WTC11 (cell line): ENCODE results near the gene HOXA9. TPM values are rescaled to one million over a fixed set of nuclear protein-coding genes. Genes with fewer than 3 reads are reported as not detected.

Source experiments
- ATAC-seq: fragments of 200-7000 bp; cut with Tn5 transposase; 2 replicates; pipeline ENCODE4 v1.10.0; 2021; ENCODE audit warnings: mild to moderate bottlenecking, moderate library complexity
- CTCF ChIA-PET: fragments of 300-600 bp; sonication (Branson Sonifier 250); formaldehyde crosslinking; loops from one replicate; lab custom pipeline; 2021; ENCODE audit warnings: antibody characterized with exemption; lab: Charles Lee
- POLR2A ChIA-PET: fragments of 350-600 bp; sonication (Branson Sonifier 250); formaldehyde crosslinking; loops from one replicate; lab custom pipeline; 2021; ENCODE audit warnings: antibody characterized with exemption; lab: Charles Lee
- DNase-seq: peaks from one replicate; pipeline ENCODE4 v3.0.0; 2021; ENCODE audit warnings: low spot score
- H3K27ac Mint-ChIP-seq: 2 replicates; pipeline ENCODE4 v1.8.0; 2021; ENCODE audit warnings: mixed read lengths
- H3K27me3 Mint-ChIP-seq: 2 replicates; pipeline ENCODE4 v1.8.0; 2021; ENCODE audit warnings: low read depth, mild to moderate bottlenecking, moderate library complexity, mixed read lengths
- H3K36me3 Mint-ChIP-seq: 2 replicates; pipeline ENCODE4 v1.8.0; 2021; ENCODE audit warnings: mixed read lengths
- H3K4me1 Mint-ChIP-seq: 2 replicates; pipeline ENCODE4 v1.8.0; 2022; ENCODE audit warnings: mixed read lengths
- H3K4me3 Mint-ChIP-seq: 2 replicates; pipeline ENCODE4 v1.8.0; 2021; ENCODE audit warnings: mild to moderate bottlenecking, moderate library complexity, mixed read lengths
- H3K9me3 Mint-ChIP-seq: 2 replicates; pipeline ENCODE4 v1.8.0; 2021; ENCODE audit warnings: mixed read lengths
- CREB1 ChIP-seq: sonication (generic); formaldehyde crosslinking; IDR thresholded peaks from 2 replicates; pipeline ENCODE4 v1.8.0; 2023; ENCODE audit warnings: mild to moderate bottlenecking, missing genetic modification reagents
- FOXJ3 ChIP-seq: sonication (generic); formaldehyde crosslinking; IDR thresholded peaks from 2 replicates; pipeline ENCODE4 v1.9.0; 2021; ENCODE audit warnings: missing genetic modification reagents, mild to moderate bottlenecking, borderline replicate concordance
- GABPB1 ChIP-seq: sonication (generic); formaldehyde crosslinking; IDR thresholded peaks from 2 replicates; pipeline ENCODE4 v1.8.1; 2023; ENCODE audit warnings: mild to moderate bottlenecking, missing genetic modification reagents
- JAZF1 ChIP-seq: fragments of 250-450 bp; sonication (Bioruptor Pico); IDR thresholded peaks from 2 replicates; pipeline ENCODE4 v1.9.0; 2021; ENCODE audit warnings: moderate library complexity, mild to moderate bottlenecking, inconsistent platforms
- KAT7 ChIP-seq: sonication (generic); formaldehyde crosslinking; IDR thresholded peaks from 2 replicates; pipeline ENCODE4 v1.8.1; 2023; ENCODE audit warnings: missing genetic modification reagents, mild to moderate bottlenecking, borderline replicate concordance
- SMAD3 ChIP-seq: sonication (generic); formaldehyde crosslinking; IDR thresholded peaks from 2 replicates; pipeline ENCODE4 v1.8.0; 2022; ENCODE audit warnings: missing genetic modification reagents, mild to moderate bottlenecking, borderline replicate concordance
- SMAD4 ChIP-seq: sonication (generic); formaldehyde crosslinking; IDR thresholded peaks from 2 replicates; pipeline ENCODE4 v1.8.0; 2022; ENCODE audit warnings: mild to moderate bottlenecking, missing genetic modification reagents
- SOX15 ChIP-seq: fragments of 250-450 bp; sonication (Bioruptor Pico); IDR thresholded peaks from 2 replicates; pipeline ENCODE4 v1.9.0; 2021; ENCODE audit warnings: mild to moderate bottlenecking
- TEAD4 ChIP-seq: sonication (generic); formaldehyde crosslinking; IDR thresholded peaks from 2 replicates; pipeline ENCODE4 v1.8.0; 2022; ENCODE audit warnings: mild to moderate bottlenecking, missing genetic modification reagents
- ZNF138 ChIP-seq: sonication (generic); formaldehyde crosslinking; conservative IDR thresholded peaks from 2 replicates; pipeline ENCODE4 v1.8.1; 2022; ENCODE audit warnings: mild to moderate bottlenecking, moderate library complexity, missing genetic modification reagents
- ZNF416 ChIP-seq: fragments of 250-450 bp; sonication (Bioruptor Pico); IDR thresholded peaks from 2 replicates; pipeline ENCODE4 v1.9.0; 2021; ENCODE audit warnings: mild to moderate bottlenecking, inconsistent platforms
- total RNA-seq: library from RNA; stranded (reverse); gene quantifications from 3 replicates; pipeline ENCODE4 v1.2.3, GENCODE V29; 2021
- TF ChIP-seq, protein P1 (sequence below): sonication (generic); formaldehyde crosslinking; IDR thresholded peaks from 2 replicates; pipeline ENCODE4 v1.8.1; 2023; ENCODE audit warnings: mild to moderate bottlenecking, missing genetic modification reagents
- TF ChIP-seq, protein P2 (sequence below): sonication (generic); formaldehyde crosslinking; conservative IDR thresholded peaks from 2 replicates; pipeline ENCODE4 v1.8.1; 2023; ENCODE audit warnings: mild to moderate bottlenecking, low read depth, missing genetic modification reagents, moderate library complexity
- TF ChIP-seq, protein P3 (sequence below): sonication (generic); formaldehyde crosslinking; IDR thresholded peaks from 2 replicates; pipeline ENCODE4 v1.8.1; 2023; ENCODE audit warnings: mild to moderate bottlenecking, missing genetic modification reagents, borderline replicate concordance
- TF ChIP-seq, protein P4 (sequence below): fragments of 250-450 bp; sonication (Bioruptor Pico); IDR thresholded peaks from 2 replicates; pipeline ENCODE4 v1.9.0; 2021; ENCODE audit warnings: moderate library complexity, mild to moderate bottlenecking, inconsistent platforms, borderline replicate concordance
- TF ChIP-seq, protein P5 (sequence below): sonication (generic); formaldehyde crosslinking; IDR thresholded peaks from 2 replicates; pipeline ENCODE4 v1.8.0; 2022; ENCODE audit warnings: mild to moderate bottlenecking, missing genetic modification reagents

HOXA9 gene
- total RNA-seq, 1 experiment from 2014 or later = not detected

DNA sequence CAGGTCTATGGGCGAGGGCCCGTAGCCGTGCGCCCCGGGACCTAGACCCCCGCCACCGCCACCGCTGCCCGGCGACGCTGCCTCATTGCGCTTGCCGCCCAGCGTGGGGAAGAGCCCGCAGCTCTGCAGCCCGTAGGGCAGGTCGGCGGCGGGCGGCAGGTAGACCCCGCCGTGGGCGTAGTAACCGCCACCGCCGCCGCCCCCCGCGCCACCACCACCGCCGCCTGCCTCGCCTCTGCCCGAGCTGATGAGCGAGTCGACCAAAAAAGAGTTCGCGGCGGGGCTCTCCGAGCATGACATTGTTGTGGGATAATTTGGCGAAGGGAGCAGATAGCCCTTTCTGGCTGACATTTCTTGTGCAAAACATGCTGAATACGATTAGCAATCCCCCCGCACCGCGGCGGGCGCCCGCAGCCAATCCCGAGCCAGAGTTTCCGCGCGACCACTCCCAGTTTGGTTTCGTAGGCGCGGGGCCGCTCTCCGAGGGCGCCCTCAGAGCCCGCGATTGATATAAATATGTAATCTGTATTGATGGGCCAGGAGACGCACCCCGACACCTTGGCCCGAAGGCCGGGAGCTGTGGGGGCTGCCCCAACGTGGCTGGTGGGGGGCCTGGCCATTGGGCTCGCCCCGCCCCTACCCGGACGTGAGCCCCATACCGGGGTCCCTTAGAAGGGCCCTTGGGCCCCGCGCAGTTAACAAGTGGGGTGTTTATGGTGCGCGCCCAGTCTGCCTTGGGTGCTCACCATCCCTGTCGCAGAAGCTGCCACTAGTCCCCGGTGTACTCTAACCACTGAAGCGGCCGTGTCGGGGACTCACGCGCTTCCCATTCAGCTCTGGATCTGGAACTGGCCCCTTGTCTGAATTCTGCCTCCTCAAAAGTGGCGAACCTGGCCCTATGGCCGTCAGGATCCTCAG is 8.9 kb upstream of the HOXA9 start, which contains the start of gene HOXA10:
Gene HOXA10 (minus strand): TSS at position 365 of the 918 bp plus-strand sequence. CDS start 14 bp downstream, at position 351.
- 0 out of 2 replicates have a peak, but pooled peaks cover 2% of the 10 kb centered on the region for H3K36me3 Mint-ChIP-seq
- H3K4me3 Mint-ChIP-seq = peak within 1 kb of the TSS; percentile 50; the same call in 1 of the 2 replicates
- POLR2A ChIA-PET = no interaction called here
- no peak for ATAC-seq
- CTCF ChIA-PET = interaction anchor here (1.0 to 1.6 kb wide), 4 partner anchors 13 to 76 kb away, joined by 3 to 5 read pairs (median 4); no protein-coding TSS in a partner anchor
- peaks cover 20% of the 10 kb centered on the region for H3K4me1 Mint-ChIP-seq
- peaks cover 99% of the 10 kb centered on the region for H3K27me3 Mint-ChIP-seq
- no peak within 1 kb of the TSS for H3K27ac Mint-ChIP-seq
- no peak for DNase-seq
- TF ChIP-seq, protein P1, sequence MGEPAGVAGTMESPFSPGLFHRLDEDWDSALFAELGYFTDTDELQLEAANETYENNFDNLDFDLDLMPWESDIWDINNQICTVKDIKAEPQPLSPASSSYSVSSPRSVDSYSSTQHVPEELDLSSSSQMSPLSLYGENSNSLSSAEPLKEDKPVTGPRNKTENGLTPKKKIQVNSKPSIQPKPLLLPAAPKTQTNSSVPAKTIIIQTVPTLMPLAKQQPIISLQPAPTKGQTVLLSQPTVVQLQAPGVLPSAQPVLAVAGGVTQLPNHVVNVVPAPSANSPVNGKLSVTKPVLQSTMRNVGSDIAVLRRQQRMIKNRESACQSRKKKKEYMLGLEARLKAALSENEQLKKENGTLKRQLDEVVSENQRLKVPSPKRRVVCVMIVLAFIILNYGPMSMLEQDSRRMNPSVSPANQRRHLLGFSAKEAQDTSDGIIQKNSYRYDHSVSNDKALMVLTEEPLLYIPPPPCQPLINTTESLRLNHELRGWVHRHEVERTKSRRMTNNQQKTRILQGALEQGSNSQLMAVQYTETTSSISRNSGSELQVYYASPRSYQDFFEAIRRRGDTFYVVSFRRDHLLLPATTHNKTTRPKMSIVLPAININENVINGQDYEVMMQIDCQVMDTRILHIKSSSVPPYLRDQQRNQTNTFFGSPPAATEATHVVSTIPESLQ (CRISPR knock-in tag) = no peak
- TF ChIP-seq JAZF1 (CRISPR knock-in tag) = no peak
- H3K9me3 Mint-ChIP-seq = no peaks in the 10 kb centered on the region

DNA sequence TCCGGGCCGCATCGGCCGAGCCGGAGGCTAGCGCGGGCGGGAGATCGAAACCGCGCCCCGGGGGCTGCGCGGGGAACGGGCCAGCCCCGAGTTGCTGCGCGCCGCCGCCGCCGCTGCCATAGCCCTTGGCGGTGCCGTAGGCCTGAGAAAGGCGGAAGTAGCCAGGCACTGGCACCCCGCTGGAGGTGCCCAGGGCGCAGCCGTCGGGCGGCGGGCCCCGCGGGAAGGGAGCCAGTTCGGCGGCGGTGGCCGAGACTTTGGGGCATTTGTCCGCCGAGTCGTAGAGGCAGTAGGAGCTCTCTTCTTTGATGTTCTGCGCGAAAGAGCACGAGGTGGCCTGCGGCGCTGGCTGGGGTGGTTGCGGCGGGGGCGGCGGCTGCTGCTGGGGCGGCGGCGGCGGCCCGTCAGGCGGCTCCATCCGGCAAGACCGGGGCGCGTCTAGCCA is 8.2 kb upstream of the HOXA9 start:
- Mint-ChIP-seq H3K9me3 (no peaks in the 10 kb centered on the region), H3K27ac (no peak overlapping the region), H3K36me3 (0 out of 2 replicates have a peak, but pooled peaks cover 2% of the 10 kb centered on the region), H3K4me1 (peaks cover 21% of the 10 kb centered on the region), H3K4me3 (no peak overlapping the region), H3K27me3 (peaks cover 99% of the 10 kb centered on the region)
- TF ChIP-seq, protein P2, sequence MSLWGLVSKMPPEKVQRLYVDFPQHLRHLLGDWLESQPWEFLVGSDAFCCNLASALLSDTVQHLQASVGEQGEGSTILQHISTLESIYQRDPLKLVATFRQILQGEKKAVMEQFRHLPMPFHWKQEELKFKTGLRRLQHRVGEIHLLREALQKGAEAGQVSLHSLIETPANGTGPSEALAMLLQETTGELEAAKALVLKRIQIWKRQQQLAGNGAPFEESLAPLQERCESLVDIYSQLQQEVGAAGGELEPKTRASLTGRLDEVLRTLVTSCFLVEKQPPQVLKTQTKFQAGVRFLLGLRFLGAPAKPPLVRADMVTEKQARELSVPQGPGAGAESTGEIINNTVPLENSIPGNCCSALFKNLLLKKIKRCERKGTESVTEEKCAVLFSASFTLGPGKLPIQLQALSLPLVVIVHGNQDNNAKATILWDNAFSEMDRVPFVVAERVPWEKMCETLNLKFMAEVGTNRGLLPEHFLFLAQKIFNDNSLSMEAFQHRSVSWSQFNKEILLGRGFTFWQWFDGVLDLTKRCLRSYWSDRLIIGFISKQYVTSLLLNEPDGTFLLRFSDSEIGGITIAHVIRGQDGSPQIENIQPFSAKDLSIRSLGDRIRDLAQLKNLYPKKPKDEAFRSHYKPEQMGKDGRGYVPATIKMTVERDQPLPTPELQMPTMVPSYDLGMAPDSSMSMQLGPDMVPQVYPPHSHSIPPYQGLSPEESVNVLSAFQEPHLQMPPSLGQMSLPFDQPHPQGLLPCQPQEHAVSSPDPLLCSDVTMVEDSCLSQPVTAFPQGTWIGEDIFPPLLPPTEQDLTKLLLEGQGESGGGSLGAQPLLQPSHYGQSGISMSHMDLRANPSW = 0 out of 2 replicates have a peak, but pooled peaks have one; percentile 48
- TF ChIP-seq GABPB1 (CRISPR knock-in tag) = no peak
- ChIA-PET POLR2A (no interaction called here), CTCF (interaction anchor here (0.9 to 1.4 kb wide), 3 partner anchors 12 to 23 kb away, joined by 3 to 5 read pairs (median 4); no protein-coding TSS in a partner anchor)
- ATAC-seq (no peak), DNase-seq (no peak)

DNA sequence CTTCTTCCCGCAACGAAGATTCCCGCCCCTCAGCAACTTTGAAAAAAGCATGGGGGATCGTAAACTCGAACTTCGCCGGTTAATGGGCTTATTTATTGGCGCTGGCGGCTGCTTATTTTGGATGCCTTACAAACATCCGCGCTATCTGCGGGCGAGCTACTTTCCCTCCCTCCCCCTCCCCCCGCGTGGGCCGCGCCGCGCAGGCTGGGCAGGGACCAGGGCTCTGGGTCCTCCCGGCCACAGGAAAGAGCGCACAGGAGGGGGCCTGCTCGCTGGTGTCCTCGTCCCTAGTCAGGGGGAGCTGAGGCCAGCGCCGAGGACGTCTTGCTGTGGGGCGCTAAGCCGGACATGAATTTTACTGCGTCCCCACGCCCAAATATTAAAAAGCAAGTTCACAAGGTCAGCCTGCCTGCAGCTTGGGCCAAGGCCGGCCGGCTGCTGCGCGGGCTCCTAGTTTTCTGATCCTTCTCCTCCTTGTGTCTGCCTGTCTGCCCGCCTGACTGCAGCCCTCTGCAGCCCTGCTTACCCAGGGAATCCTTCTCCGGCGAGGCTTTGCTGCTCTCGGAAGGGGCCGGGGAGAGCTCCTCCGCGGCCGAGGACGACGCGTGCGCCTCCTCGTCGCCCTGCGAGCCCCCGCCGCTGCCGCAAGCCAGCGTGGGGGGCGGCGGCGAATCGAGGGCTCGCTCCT is 7.6 kb upstream of the HOXA9 start:
- H3K4me1 Mint-ChIP-seq = peaks cover 23% of the 10 kb centered on the region
- POLR2A ChIA-PET = no interaction called here
- no peak overlapping the region for H3K27ac Mint-ChIP-seq
- no peak for ATAC-seq
- no peak overlapping the region for H3K4me3 Mint-ChIP-seq
- H3K9me3 Mint-ChIP-seq = no peaks in the 10 kb centered on the region
- H3K36me3 Mint-ChIP-seq = 0 out of 2 replicates have a peak, but pooled peaks cover 2% of the 10 kb centered on the region
- CTCF ChIA-PET = interaction anchor here (0.9 to 1.4 kb wide), 2 partner anchors 12 to 22 kb away, joined by 4 to 5 read pairs; no protein-coding TSS in a partner anchor
- DNase-seq = no peak
- H3K27me3 Mint-ChIP-seq = peaks cover 99% of the 10 kb centered on the region
- TF ChIP-seq, protein P3, sequence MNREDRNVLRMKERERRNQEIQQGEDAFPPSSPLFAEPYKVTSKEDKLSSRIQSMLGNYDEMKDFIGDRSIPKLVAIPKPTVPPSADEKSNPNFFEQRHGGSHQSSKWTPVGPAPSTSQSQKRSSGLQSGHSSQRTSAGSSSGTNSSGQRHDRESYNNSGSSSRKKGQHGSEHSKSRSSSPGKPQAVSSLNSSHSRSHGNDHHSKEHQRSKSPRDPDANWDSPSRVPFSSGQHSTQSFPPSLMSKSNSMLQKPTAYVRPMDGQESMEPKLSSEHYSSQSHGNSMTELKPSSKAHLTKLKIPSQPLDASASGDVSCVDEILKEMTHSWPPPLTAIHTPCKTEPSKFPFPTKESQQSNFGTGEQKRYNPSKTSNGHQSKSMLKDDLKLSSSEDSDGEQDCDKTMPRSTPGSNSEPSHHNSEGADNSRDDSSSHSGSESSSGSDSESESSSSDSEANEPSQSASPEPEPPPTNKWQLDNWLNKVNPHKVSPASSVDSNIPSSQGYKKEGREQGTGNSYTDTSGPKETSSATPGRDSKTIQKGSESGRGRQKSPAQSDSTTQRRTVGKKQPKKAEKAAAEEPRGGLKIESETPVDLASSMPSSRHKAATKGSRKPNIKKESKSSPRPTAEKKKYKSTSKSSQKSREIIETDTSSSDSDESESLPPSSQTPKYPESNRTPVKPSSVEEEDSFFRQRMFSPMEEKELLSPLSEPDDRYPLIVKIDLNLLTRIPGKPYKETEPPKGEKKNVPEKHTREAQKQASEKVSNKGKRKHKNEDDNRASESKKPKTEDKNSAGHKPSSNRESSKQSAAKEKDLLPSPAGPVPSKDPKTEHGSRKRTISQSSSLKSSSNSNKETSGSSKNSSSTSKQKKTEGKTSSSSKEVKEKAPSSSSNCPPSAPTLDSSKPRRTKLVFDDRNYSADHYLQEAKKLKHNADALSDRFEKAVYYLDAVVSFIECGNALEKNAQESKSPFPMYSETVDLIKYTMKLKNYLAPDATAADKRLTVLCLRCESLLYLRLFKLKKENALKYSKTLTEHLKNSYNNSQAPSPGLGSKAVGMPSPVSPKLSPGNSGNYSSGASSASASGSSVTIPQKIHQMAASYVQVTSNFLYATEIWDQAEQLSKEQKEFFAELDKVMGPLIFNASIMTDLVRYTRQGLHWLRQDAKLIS = no peak
- TF ChIP-seq, protein P4, sequence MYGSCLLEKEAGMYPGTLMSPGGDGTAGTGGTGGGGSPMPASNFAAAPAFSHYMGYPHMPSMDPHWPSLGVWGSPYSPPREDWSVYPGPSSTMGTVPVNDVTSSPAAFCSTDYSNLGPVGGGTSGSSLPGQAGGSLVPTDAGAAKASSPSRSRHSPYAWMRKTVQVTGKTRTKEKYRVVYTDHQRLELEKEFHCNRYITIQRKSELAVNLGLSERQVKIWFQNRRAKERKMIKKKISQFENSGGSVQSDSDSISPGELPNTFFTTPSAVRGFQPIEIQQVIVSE (CRISPR knock-in tag) = no peak
- TF ChIP-seq SMAD3 (no peak), SMAD4 (CRISPR knock-in tag) (no peak), FOXJ3 (CRISPR knock-in tag) (no peak), TEAD4 (CRISPR knock-in tag) (no peak), SOX15 (CRISPR knock-in tag) (no peak), ZNF138 (no peak), KAT7 (CRISPR knock-in tag) (no peak), ZNF416 (CRISPR knock-in tag) (no peak), CREB1 (CRISPR knock-in tag) (no peak)
- TF ChIP-seq, protein P5, sequence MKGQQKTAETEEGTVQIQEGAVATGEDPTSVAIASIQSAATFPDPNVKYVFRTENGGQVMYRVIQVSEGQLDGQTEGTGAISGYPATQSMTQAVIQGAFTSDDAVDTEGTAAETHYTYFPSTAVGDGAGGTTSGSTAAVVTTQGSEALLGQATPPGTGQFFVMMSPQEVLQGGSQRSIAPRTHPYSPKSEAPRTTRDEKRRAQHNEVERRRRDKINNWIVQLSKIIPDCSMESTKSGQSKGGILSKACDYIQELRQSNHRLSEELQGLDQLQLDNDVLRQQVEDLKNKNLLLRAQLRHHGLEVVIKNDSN = no peak
